Tibial nerve (tissue), 4 donors: ENCODE data around the gene NOTCH3. TPM values are rescaled to one million over a fixed set of nuclear protein-coding genes. Genes with fewer than 3 reads are reported as not detected.

Experiments used
- DNase-seq, 2 donors: peaks; one replicate each; pipeline ENCODE4 v3.0.0-alpha.2; 2019; ENCODE audit warnings: low spot score in 2 of 2
- H3K27ac ChIP-seq, 4 donors: fragments of 200-600 bp; sonication (generic) in 3 of 4; one replicate each; pipeline ENCODE4 v1.5.1; 2017 to 2019; ENCODE audit warnings: mild to moderate bottlenecking in 1 of 4
- H3K27me3 ChIP-seq, 2 donors: fragments of 200-600 bp; sonication (generic) in 1 of 2; one replicate each; pipeline versions ENCODE4 v1.5.1 to v1.6.0; 2017 to 2019
- H3K36me3 ChIP-seq, 3 donors: fragments of 200-600 bp; sonication (generic); one replicate each; pipeline ENCODE4 v1.5.1; 2018 to 2019
- H3K4me1 ChIP-seq, 4 donors: fragments of 200-600 bp; sonication (generic) in 3 of 4; one replicate each; pipeline ENCODE4 v1.5.1; 2017 to 2019
- H3K4me3 ChIP-seq, 4 donors: fragments of 200-600 bp; sonication (generic) in 3 of 4; one replicate each; pipeline ENCODE4 v1.5.1; 2017 to 2019; ENCODE audit warnings: mild to moderate bottlenecking in 1 of 4, moderate library complexity in 1 of 4
- H3K9me3 ChIP-seq, 4 donors: fragments of 200-600 bp; sonication (generic) in 3 of 4; one replicate each; pipeline ENCODE4 v1.5.1; 2017 to 2019
- CTCF ChIP-seq, 5 experiments: fragments of 200-600 bp in 3 of 5; fragments of 450-650 bp in 2 of 5; sonication (generic) in 3 of 5; IDR thresholded peaks; one replicate each; pipeline ENCODE4 v1.5.1; 2016 to 2019; ENCODE audit warnings: antibody characterized with exemption in 5 of 5, mild to moderate bottlenecking in 3 of 5, moderate library complexity in 2 of 5
- EP300 ChIP-seq, 2 donors: sonication (generic); formaldehyde crosslinking; IDR thresholded peaks; one replicate each; pipeline ENCODE4 v1.6.1; 2017; ENCODE audit warnings: antibody characterized with exemption in 2 of 2, mild to moderate bottlenecking in 1 of 2
- POLR2A ChIP-seq, 2 donors: fragments of 450-650 bp; IDR thresholded peaks; one replicate each; pipeline ENCODE4 v1.6.1; 2017; ENCODE audit warnings: antibody characterized with exemption in 2 of 2, mild to moderate bottlenecking in 2 of 2, moderate library complexity in 2 of 2
- WGBS, 2 donors: methylation state at CpG; one replicate each; pipeline ENCODE4 v1.1.5; 2018; 5-methylcytosine and 5-hydroxymethylcytosine counted together
- total RNA-seq, 4 donors: library from RNA; depleted of rRNA; stranded (reverse); fragments of >200 nt; gene quantifications; one replicate each; pipeline ENCODE4 v1.1.0, GENCODE V29; 2016

The NOTCH3 gene
- total RNA-seq, 4 donors from 2014 or later, result 34.3 to 86.1 (median 53.2) TPM

- no peak overlapping the region for H3K4me3 ChIP-seq
- peaks cover 1 to 55% (median 12%) of the 10 kb centered on the region in 3 donors for H3K36me3 ChIP-seq
- peaks cover 14 to 97% (median 78%) of the 10 kb centered on the region in 4 donors for H3K4me1 ChIP-seq
- no peaks in the 10 kb centered on the region for H3K27me3 ChIP-seq
- H3K9me3 ChIP-seq, result no peaks in the 10 kb centered on the region
- 21 to 26% methylated on average over 17 to 18 of the region's 19 CpGs for WGBS, 2 donors
- peak overlapping the region; percentile 72 to 95 (median 86) for H3K27ac ChIP-seq
- DNase-seq, result peak; percentile 77 to 85
- peak in 2 of 5 experiments; percentile 22 to 23 for TF ChIP-seq CTCF (IDR thresholded peaks at IDR 0.05)
- peak in 1 of 2 donors; percentile 57 for TF ChIP-seq EP300 (IDR thresholded peaks at IDR 0.05)
- TF ChIP-seq POLR2A (IDR thresholded peaks at IDR 0.05), result no peak
Observed at GRCh38 chr19:15248648-15249527, 48.1 kb upstream of the NOTCH3 start.

- Histone ChIP-seq H3K27ac (peak overlapping the region; percentile 72 to 95 (median 86)), H3K9me3 (no peaks in the 10 kb centered on the region), H3K36me3 (peaks cover 2 to 55% (median 12%) of the 10 kb centered on the region in 3 donors), H3K27me3 (no peaks in the 10 kb centered on the region), H3K4me3 (no peak overlapping the region), H3K4me1 (peaks cover 14 to 97% (median 74%) of the 10 kb centered on the region in 4 donors)
- TF ChIP-seq CTCF (IDR thresholded peaks at IDR 0.05) (no peak), POLR2A (IDR thresholded peaks at IDR 0.05) (no peak), EP300 (IDR thresholded peaks at IDR 0.05) (peak in 1 of 2 donors; percentile 28)
- WGBS, 2 donors, result 36 to 44% methylated on average over 5 of the region's 5 CpGs
- DNase-seq, result no peak
Observed at GRCh38 chr19:15248106-15248505, 47.3 kb upstream of the NOTCH3 start.

GRCh38 chr19:15247107-15248014, 46.6 kb upstream of the NOTCH3 start:
- Histone ChIP-seq H3K36me3 (peaks cover 2 to 55% (median 12%) of the 10 kb centered on the region in 3 donors), H3K4me1 (peaks cover 14 to 92% (median 68%) of the 10 kb centered on the region in 4 donors), H3K27me3 (no peaks in the 10 kb centered on the region), H3K4me3 (no peak overlapping the region), H3K9me3 (no peaks in the 10 kb centered on the region), H3K27ac (peak overlapping the region; percentile 72 to 95 (median 86))
- no peak for DNase-seq
- 50 to 67% methylated on average over 8 to 13 of the region's 20 CpGs for whole genome bisulfite sequencing, 2 donors
- no peak for TF ChIP-seq POLR2A (IDR thresholded peaks at IDR 0.05)
- TF ChIP-seq EP300 (IDR thresholded peaks at IDR 0.05), result no peak
- TF ChIP-seq CTCF (IDR thresholded peaks at IDR 0.05), result no peak

- WGBS, 2 donors, result 85 to 90% methylated on average over 5 of the region's 5 CpGs
- Histone ChIP-seq H3K27me3 (no peaks in the 10 kb centered on the region), H3K27ac (peak overlapping the region in 3 of 4 donors; percentile 47 to 95 (median 92)), H3K4me1 (peaks cover 14 to 84% (median 55%) of the 10 kb centered on the region in 4 donors), H3K4me3 (no peak overlapping the region), H3K9me3 (no peaks in the 10 kb centered on the region), H3K36me3 (peaks cover 2 to 65% (median 13%) of the 10 kb centered on the region in 3 donors)
- DNase-seq, result no peak
- TF ChIP-seq EP300 (IDR thresholded peaks at IDR 0.05) (no peak), CTCF (IDR thresholded peaks at IDR 0.05) (no peak), POLR2A (IDR thresholded peaks at IDR 0.05) (no peak)
Observed at GRCh38 chr19:15246198-15246481, 45.3 kb upstream of the NOTCH3 start.
